Right lobe of liver (tissue), 6 donors: ENCODE data around the gene STAT4. TPM values are rescaled to one million over a fixed set of nuclear protein-coding genes. Genes with fewer than 3 reads are reported as not detected.

Experiments
- ATAC-seq, 4 donors: fragments of 200-7000 bp; cut with Tn5 transposase; one replicate each; pipeline ENCODE4 v1.9.1; 2020; ENCODE audit warnings: mild to moderate bottlenecking in 4 of 4, moderate library complexity in 4 of 4
- DNase-seq, 3 donors: peaks; one replicate each; pipeline ENCODE4 v3.0.0-alpha.2; 2020
- H3K27ac ChIP-seq, 3 donors: fragments of 200-600 bp; one replicate each; pipeline ENCODE4 v1.8.0; 2022
- H3K27me3 ChIP-seq, 2 donors: fragments of 200-600 bp; one replicate each; pipeline ENCODE4 v1.8.0; 2022
- H3K36me3 ChIP-seq, 4 donors: fragments of 200-600 bp; sonication (generic) in 1 of 4; one replicate each; pipeline versions ENCODE4 v1.5.1 to v1.8.0; 2017 to 2022; ENCODE audit warnings: control low read depth in 1 of 4
- H3K4me1 ChIP-seq, 4 donors: fragments of 200-600 bp; sonication (generic) in 1 of 4; one replicate each; pipeline versions ENCODE4 v1.5.1 to v1.8.0; 2017 to 2022; ENCODE audit warnings: control low read depth in 1 of 4
- H3K4me3 ChIP-seq, 3 donors: fragments of 200-600 bp; one replicate each; pipeline ENCODE4 v1.8.0; 2022
- H3K9me3 ChIP-seq, 4 donors: fragments of 200-600 bp; sonication (generic) in 1 of 4; one replicate each; pipeline versions ENCODE4 v1.5.1 to v1.8.0; 2017 to 2022; ENCODE audit warnings: control low read depth in 1 of 4
- CTCF ChIP-seq, 4 donors: fragments of 200-600 bp in 3 of 4; fragments of 450-650 bp in 1 of 4; IDR thresholded peaks; one replicate each; pipeline versions ENCODE4 v1.5.1 to v1.8.0; 2016 to 2022; ENCODE audit warnings: antibody characterized with exemption in 4 of 4, mild to moderate bottlenecking in 2 of 4
- POLR2A ChIP-seq: fragments of 450-650 bp; IDR thresholded peaks from one replicate; pipeline ENCODE4 v1.6.1; 2017; ENCODE audit warnings: antibody characterized with exemption, mild to moderate bottlenecking
- WGBS: methylation state at CpG from one replicate; pipeline ENCODE4 v1.1.6; 2018; ENCODE audit warnings: low coverage, low lambda C conversion rate; ENCODE audit not compliant: insufficient coverage; ENCODE audit errors: missing lambda C conversion rate; 5-methylcytosine and 5-hydroxymethylcytosine counted together
- intact Hi-C, 2 donors: fragments of 100-400 bp; cut with DNase I; formaldehyde crosslinking; loops; one replicate each; pipeline versions ENCODE4 v1.11.2 to v1.14.1; 2022
- total RNA-seq, 6 experiments: library from RNA; depleted of rRNA in 2 of 6; stranded (reverse); fragments of >200 nt in 2 of 6; fragmentation: NEBNext Ultra II Directional in 3 of 6; extraction: Animal tissue kit (Norgen Biotek cat#: 25700) in 3 of 6; gene quantifications; one replicate each; pipeline versions ENCODE4 v1.1.0 to v1.2.4, GENCODE V29; 2016 to 2023
- donor health status: DM: no; HTN: yes; CAD: no.
- donor health status: DM: no; HTN: no; CAD: no.
- donor health status: DM: no; HTN: no; CAD: no.
- donor health status: DM: no; HTN: yes; CAD: no.
- donor health status: DM: no; HTN: yes; CAD: no.

Gene STAT4
- total RNA-seq, 6 experiments from 2014 or later, result 0.90 to 6.1 (median 3.2) TPM

DNA sequence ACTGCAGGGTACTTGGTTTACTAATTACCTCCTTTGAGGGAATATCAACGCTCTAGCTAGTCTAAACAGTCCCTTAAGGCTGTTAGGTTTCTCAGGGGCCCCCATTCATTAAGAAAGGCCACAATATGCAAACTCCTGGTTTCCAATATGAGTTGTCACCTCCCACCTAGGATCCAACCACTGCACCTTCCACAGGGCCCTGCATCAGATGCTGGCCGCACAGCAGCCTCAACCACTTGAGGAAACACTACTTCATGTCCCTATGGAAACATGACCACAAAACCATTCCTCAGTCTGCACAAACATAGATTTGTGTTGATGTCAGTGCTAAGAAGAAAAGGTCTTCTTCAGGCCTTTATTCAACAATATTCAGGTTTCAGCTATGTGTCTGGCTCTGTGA is 40.9 kb downstream of the STAT4 start:
- no peak for TF ChIP-seq POLR2A
- no peak for TF ChIP-seq CTCF (IDR thresholded peaks at IDR 0.05)
- H3K4me1 ChIP-seq, result no peaks in the 10 kb centered on the region
- WGBS, result 83% methylated on average over 1 of the region's 2 CpGs
- H3K9me3 ChIP-seq, result no peaks in the 10 kb centered on the region
- no peaks in the 10 kb centered on the region for H3K36me3 ChIP-seq
- DNase-seq, result no peak
- ATAC-seq, result no peak
- no peaks in the 10 kb centered on the region for H3K27me3 ChIP-seq
- intact Hi-C loops, result no loop called here
- no peak overlapping the region for H3K4me3 ChIP-seq
- no peak overlapping the region for H3K27ac ChIP-seq

DNA sequence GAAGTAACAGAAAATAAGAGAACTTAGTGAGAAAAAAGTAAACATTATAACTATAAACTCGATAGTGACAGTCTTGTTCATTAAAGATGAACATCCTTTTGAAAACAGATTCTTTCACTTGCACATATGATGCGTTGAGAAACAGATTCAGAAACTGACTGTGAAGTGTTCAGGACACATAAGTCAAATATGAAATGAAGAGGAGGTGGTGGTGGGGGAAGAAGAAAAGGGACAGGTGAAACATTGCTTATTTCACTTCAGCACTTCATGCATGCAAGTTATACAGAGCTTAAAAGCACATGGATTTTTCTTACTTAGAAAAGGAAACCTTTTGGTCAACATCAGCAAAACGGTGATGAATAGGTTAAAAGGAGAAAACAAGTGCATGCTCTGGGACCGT is 42.5 kb downstream of the STAT4 start:
- Histone ChIP-seq H3K4me1 (no peaks in the 10 kb centered on the region), H3K27ac (no peak overlapping the region), H3K4me3 (no peak overlapping the region), H3K9me3 (no peaks in the 10 kb centered on the region), H3K27me3 (no peaks in the 10 kb centered on the region), H3K36me3 (no peaks in the 10 kb centered on the region)
- intact Hi-C loops, result no loop called here
- 39% methylated on average over 4 of the region's 4 CpGs for WGBS
- no peak for DNase-seq
- TF ChIP-seq POLR2A, result no peak
- TF ChIP-seq CTCF (IDR thresholded peaks at IDR 0.05), result no peak
- no peak for ATAC-seq

- Histone ChIP-seq H3K27ac (no peak overlapping the region), H3K27me3 (no peaks in the 10 kb centered on the region), H3K4me3 (no peak overlapping the region), H3K36me3 (no peaks in the 10 kb centered on the region), H3K9me3 (no peaks in the 10 kb centered on the region), H3K4me1 (no peaks in the 10 kb centered on the region)
- intact Hi-C loops, result no loop called here
- 84% methylated on average over 3 of the region's 3 CpGs for WGBS
- TF ChIP-seq POLR2A (no peak), CTCF (IDR thresholded peaks at IDR 0.05) (no peak)
- DNase-seq, result no peak
- no peak for ATAC-seq
Observed at GRCh38 chr2:191105082-191105481, 45.7 kb downstream of the STAT4 start.

DNA sequence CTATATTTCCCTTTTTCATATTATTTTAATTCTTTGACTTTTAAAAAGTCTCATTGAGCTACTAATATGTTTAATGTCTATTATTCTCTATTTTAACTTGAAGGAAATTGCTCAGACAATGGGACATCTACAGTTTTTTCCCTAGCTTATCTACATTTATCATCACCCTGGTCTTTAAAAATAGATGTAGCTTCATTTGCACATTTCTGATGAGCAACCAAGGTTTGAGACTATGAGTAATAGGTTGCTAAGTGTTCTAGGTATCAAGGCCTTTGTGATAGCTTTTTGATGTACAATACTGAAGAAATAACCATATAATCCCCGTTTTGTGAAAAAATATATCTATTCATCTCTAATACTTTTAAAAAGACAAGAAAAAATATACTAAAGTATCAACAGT is 47.0 kb downstream of the STAT4 start:
- intact Hi-C loops, result no loop called here
- TF ChIP-seq CTCF (IDR thresholded peaks at IDR 0.05) (no peak), POLR2A (no peak)
- Histone ChIP-seq H3K27me3 (no peaks in the 10 kb centered on the region), H3K4me3 (no peak overlapping the region), H3K4me1 (no peaks in the 10 kb centered on the region), H3K9me3 (no peaks in the 10 kb centered on the region), H3K36me3 (no peaks in the 10 kb centered on the region), H3K27ac (no peak overlapping the region)
- WGBS, result 86% methylated on average over 1 of the region's 1 CpG
- ATAC-seq, result no peak
- no peak for DNase-seq

DNA sequence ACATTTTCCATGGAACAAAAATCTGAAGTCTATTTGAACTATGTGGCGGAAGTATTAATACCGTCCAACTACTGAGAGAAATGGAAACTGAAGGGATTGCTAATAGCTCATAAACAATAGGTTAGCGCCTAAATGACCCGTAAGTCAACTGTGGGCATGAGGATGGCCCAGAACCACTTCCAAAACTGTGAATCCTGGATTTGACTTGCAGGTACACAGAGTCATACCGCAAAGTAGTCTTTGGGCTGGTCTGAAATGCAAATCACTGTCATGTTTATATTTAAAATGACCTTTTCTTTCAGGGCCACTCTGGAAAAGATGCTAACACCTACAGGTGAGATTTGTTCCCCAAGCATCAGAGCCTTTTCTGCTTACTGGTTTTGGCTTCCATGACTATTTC is 50.6 kb downstream of the STAT4 start:
- no peaks in the 10 kb centered on the region for H3K36me3 ChIP-seq
- intact Hi-C loops, result no loop called here
- H3K4me1 ChIP-seq, result no peaks in the 10 kb centered on the region
- no peaks in the 10 kb centered on the region for H3K27me3 ChIP-seq
- DNase-seq (no peak), ATAC-seq (no peak)
- 86% methylated on average over 4 of the region's 5 CpGs for WGBS
- no peaks in the 10 kb centered on the region for H3K9me3 ChIP-seq
- no peak overlapping the region for H3K27ac ChIP-seq
- H3K4me3 ChIP-seq, result no peak overlapping the region
- TF ChIP-seq CTCF (IDR thresholded peaks at IDR 0.05) (no peak), POLR2A (no peak)
